Glomerular visceral epithelial cell (primary cell): ENCODE data around the gene CDH16.

Experiments
- DNase-seq: peaks from one replicate; pipeline ENCODE4 v3.0.0-alpha.2; 2016; ENCODE audit errors: extremely low spot score

The CDH16 gene

GRCh38 chr16:66895999-66896398 is 22.7 kb downstream of the CDH16 start:
- no peak for DNase-seq

DNA sequence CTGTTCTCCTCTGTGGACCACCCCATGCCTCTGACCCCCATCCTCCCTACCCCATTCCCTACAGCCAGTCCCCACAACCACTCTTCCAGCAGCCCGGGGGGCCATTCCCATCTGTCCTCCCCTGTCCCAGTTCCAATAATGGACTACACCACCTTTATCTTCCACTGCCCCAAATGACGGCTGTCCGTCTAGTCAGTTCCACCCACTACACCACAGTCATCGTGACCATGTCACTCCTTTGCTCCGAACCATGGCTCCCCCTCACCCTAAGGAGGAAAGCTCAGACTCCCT is 23.1 kb downstream of the CDH16 start:
- no peak for DNase-seq

DNA sequence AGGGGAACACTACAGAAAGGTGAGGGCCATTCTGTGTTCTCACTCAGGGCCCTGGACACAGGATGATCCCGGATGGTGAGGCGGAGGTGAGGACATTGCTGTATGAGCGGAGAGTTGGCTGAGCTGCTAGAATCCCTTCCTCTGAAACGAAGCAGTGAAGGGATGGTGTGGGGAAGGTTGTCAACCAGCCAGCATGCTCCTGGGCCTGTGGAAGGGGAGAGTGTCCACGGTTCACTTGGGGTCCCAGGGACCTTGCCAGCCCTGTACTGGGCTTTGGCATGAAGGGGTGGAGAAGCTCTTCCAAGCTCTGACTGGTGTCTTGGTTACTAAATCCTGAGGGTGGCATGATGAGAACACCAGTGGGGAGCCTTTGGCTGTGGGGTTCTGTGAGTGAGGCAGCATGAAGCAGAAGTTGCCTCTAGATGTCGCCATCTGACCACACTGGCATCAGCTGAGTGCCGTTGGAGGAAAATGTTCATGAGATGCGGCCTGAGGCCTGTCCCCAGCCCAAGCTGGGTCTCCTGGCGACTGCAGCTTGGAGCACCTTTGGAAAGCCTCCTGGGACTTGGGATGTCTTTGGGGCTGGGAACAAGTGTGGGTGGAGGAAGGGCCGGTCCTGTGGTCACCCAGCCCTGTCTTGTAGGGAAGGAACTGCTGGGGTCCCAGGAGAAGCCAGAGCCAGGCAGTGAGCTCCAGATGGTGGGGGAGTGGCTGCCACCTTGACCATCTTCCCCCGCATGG is 23.6 kb downstream of the CDH16 start:
- DNase-seq, result peak; percentile 76

GRCh38 chr16:66894055-66894454 is 24.6 kb downstream of the CDH16 start:
- no peak for DNase-seq

DNA sequence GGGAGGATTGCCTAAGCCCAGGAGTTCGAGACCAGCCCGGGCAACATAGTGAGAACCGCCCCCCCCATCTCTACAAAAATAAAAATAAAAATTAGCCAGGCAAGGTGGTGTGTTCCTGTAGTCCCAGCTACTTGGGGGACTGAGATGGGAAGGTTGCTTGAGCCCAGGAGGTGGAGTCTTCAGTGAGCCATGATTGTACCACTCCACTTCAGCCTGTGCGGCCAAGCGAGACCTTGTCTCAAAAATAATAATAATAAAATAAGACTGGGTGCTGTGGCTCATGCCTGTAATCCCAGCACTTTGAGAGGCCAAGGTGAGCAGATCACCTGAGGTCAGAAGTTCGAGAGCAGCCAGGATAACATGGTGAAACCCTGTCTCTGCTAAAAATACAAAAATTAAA is 26.9 kb downstream of the CDH16 start:
- no peak for DNase-seq

GRCh38 chr16:66891360-66891759 is 27.3 kb downstream of the CDH16 start:
- no peak for DNase-seq

GRCh38 chr16:66890799-66891198 is 27.9 kb downstream of the CDH16 start:
- DNase-seq, result no peak

DNA sequence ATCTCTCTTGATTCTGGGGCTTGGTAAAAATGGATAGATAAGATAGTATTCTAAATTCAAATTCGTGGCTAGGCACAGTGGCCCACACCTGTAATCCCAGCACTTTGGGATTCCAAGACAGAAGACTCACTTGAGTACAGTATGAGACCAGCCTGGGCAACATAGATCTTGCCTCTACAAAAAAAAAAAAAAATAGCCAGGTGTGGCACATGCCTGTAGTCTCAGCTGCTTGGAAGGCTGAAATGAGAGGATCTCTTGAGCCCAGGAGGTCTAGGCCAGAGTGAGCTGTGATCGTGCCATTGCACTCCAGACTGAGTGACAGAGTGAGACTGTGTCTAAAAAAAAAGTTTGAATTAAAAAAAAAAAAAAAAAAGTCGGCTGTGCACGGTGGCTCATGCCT is 29.1 kb downstream of the CDH16 start:
- DNase-seq, result no peak

DNA sequence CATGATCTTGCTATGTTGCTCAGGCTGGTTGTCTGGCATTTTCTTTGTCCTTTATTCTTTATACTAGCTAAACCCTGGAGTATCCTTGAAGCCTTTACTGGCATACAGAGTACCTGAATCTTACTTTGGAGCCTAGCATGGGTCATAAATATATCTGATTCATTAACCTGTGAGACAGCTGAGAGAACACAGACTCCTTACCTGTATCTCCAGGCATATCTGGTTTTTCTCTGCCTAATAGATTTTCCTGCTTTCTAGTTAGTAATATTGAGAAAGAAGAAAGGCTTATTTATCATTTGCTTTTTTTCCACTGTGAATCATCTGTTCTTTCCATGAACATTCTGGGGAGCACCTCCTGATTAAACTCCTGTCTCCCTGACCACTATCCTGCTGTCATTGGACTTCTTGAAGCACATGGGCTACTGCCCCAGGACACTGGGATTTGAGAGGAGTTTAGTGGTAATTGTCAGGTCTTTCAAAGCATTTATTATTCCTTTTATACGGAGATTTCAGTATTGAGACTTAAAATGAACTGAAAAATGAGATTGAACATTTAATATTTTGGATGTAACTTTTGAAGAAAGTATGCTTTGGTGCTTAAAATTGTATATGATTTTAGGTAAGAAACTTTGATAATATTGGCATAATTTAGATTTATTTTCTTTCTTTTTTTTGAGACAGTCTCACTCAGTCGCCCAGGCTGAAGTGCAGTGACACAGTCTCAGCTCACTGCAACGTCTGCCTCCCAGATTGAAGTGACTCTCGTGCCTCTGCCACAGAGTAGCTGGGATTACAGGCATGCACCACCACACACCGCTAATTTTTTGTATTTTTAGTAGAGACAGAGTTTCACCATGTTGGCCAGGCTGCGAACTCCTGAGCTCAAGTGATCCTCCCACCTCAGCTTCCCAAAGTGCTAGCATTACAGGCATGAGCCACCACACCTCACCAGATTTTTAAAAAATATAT is 29.8 kb downstream of the CDH16 start:
- DNase-seq, result no peak

DNA sequence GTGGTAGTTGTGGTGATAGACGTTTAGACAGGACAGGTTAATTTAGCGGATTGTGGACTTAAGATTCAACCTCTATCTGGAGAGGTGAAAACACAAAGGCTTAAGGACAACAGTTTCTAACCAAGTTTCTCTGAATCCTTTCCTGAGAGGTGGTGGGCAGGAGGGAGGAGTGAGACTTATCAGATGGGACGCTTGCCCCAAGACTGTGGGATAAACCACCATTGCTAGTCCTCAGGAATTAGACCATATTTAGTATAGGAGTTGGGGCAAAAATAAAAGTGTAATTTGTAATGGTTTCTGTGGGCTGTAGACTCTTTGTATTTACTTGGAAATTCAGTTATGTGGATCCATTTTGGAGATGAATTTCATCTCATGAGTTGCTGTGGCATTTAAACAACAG is 31.8 kb downstream of the CDH16 start:
- no peak for DNase-seq

DNA sequence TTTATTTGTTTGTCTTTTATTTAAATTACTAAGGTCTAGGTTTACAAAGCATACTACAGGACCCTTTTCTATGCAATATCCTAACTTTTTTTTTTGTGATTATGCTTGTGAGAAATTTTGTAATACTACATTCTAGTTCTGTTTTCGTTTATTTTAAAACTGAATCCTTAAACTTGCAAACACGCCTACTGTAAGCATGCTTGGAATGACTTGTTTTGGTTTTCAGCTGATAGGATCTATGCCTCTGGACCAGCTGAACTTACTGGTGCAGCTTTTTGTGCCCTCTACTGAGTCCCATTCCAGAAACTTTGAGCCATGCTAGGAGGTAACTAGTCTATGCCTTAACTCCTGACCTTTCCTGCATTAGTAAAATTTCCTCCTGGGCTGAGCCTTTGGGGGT is 32.4 kb downstream of the CDH16 start:
- DNase-seq, result no peak

- DNase-seq, result no peak
These were observed 33.2 kb downstream of the CDH16 start for GRCh38 chr16:66885491-66885890.

DNA sequence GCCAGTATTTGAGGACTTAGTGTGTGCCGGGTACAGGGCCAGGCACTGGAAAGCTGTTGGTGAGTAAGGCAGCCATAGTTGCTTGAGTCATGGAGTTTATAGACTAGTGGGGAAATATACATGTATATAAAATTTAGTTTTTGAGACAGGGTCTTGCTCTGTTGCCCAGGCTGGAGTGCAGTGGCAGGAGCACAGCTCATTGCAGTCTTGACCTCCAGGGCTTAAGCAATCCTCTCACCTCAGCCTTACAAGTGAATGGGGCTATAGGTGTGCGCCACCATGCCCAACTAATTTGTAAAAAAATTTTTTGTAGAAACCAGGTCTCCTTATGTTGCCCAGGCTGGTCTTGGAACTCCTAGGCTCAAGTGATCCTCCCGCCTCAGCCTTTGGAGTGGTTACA is 36.0 kb downstream of the CDH16 start:
- DNase-seq, result no peak

DNA sequence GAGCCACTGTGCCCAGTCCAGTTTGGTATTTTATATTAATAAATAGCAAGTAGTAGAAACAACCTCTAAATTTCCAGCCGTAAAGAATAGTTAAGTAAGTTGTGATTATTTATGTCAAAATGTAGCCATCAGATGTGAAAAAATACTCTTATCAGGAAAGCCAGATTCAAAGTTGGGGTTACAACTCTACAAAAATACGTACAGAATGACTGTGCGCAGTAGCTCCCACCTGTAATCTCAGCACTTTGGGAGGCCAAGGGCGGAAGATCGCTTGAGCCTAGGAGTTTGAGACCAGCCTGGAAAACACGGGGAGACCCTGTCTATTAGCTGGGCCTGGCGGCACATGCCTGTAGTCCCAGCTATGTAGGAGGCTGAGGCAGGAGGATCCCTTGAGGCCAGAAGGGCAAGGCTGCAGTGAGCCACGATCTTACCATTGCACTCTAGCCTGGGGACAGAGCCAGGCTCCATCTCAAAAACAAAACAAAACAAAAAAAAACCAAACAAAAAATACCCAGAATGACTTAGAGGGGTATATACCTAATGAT is 36.6 kb downstream of the CDH16 start:
- DNase-seq, result no peak

DNA sequence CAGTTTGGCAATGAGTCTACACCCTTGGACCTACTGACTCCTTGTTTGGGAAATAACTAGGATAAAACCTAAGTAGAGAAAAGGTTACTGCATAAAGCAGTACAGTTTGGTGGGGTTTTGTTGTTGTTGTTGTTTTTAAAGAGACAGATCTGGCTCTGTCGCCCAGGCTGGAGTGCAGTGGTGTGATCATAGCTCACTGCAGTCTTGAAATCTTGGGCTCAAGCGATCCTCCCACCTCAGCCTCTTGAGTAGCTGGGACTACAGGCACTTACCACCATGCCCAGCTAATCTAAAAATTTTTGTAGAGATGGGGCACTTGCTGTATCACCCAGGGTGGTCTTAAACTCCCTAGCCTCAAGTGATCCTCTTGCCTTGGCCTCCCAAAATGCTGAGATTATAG is 37.1 kb downstream of the CDH16 start:
- DNase-seq, result no peak

GRCh38 chr16:66881014-66881417 is 37.7 kb downstream of the CDH16 start:
- no peak for DNase-seq

DNA sequence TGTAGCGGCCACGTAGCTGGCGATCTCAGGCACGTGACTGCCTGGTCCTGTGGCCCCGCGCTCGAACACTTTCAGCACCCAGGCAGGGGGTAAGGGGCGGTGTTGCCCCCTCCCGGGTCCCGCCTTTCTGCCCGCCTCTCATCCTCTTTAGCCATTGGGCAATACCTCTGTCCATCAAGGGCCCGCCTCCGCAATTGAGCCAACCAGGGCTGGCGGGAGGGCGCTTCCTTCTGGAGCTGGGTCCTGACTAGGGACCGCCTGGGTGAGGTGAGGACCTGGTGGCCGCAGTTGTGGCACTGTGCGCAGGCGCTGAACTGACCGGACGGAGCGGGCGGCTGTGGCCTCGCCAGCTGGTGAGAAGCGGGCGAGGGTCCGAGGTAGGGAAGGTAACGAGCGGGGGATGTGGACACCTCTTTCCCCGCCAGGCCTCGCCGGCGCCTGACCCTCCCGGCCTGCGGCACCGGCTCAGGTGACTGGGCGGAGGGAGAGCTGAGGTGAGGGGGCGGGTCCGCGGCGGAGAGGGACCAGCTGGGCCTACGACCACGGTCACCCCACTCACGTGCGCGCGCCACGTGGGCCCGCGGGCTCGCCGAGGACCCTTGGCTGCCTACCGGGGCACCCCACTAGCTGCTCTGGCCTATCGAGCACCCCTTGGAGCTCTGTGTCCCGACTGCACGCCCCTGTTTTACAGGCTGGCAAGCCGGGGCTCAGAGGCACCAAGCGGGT is 38.2 kb downstream of the CDH16 start, which contains the start of gene PDP2:
Gene PDP2 (plus strand): TSS at position 228 of the 726 bp plus-strand sequence. CDS start 3,770 bp downstream, outside the sequence.
- peak; percentile 94 for DNase-seq

DNA sequence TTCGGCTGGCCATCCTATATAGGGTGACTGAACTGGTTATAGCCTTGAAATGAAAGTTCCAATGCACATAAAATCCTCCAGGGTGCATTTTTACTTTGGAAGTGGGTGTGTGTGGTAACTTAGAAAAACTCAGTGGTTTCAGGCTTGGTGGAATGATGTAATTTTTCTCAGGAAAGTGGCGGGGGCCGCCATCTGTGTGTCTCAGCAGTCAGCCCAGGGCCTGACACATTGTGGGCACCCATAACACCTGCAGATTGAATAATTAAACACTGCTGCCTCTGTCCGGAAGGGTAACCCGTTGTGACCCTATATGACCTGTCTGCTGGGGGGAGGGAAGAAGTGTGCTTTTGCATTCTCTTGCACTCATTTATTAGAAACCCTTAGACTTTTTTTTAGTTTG is 40.6 kb downstream of the CDH16 start:
- peak; percentile 83 for DNase-seq

DNA sequence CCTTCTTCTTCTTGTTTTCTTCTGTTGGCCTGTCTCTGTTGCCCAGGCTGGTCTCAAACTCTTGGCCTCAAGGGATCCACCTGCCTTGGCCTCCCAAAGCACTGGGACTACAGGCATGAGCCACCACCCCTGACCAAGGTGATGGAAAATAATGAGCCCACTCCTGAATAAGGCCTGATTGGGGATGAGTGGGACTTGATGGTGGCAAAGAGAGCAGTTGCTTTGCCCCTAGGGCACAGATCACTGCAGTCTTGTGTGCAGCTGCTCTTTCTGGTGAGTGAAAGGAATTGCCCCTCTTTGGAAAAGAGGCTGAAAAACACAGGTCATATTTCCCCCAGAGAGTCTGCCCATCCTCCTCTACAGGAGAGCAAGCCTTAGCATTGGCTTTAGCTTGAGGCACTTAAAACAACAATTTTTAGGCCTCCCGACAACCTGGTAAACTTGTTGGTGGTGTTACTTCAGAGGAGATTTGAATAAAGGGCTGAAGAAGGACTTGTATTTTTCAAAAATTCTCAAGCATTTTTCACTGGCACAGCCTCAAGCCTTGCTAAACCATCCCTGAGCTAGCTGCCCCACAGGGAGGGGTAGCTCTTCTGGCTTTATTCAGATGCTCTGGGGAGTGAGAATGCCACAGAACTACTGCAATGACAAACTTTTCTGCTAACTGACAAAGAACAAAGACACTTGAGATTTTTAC is 44.5 kb downstream of the CDH16 start:
- DNase-seq, result peak; percentile 37

GRCh38 chr16:66873685-66874055 is 45.0 kb downstream of the CDH16 start:
- no peak for DNase-seq

DNA sequence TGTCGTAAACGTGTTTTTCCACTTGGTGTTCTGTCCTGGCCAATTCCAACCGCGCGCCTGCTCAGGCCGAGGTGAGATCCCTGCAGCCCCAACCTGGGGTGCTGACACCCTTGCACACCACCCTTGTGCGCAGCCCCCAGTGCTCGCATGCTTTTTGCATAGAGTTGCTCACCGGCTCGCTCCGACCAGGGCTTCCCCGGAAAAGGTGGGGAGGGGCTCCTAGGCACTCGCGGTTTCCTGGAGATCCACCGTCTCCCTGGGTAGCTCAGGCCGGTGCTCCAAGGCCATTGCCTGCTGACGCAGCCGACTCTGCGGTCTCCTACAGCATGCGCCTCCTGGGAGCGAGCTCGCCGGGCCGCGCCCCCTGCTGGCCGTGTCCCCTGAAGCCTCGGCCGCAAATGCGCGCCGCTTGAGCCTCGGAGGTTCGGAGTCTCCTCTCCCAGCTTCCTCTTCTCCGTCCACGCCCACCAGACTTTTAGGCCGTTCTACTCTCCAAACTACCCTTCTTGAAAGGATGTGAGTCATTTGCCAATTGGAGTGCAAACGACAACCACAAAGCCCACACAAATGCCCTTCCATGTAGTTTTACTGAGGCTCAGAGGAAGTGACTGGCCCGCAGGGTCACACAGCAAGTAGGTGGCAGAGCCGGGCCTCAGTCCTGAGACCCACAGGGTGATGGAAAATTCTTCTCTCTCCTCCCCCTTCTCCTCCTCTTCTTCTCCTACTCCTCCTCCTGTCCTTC is 45.6 kb downstream of the CDH16 start:
- DNase-seq, result peak; percentile 98
